MM.1S (cell line): ENCODE measurements around the gene XPC.
"Not testable (repeated sequence)": the region's sequence is repeated elsewhere in the genome, so short reads cannot be mapped to it uniquely, and the experiment has no call there.

Experiments used
- DNase-seq: peaks from one replicate; pipeline ENCODE4 v3.0.0-alpha.2; 2015
- H2AFZ ChIP-seq: fragments of 300-600 bp; sonication (generic); 2 replicates; pipeline ENCODE4 v1.6.0; 2016; ENCODE audit warnings: antibody characterized with exemption, low read length
- H3F3A ChIP-seq: fragments of 300-600 bp; sonication (generic); 2 replicates; pipeline ENCODE4 v1.6.1; 2016; ENCODE audit warnings: mild to moderate bottlenecking, antibody characterized with exemption, low read length, moderate library complexity, mixed read lengths; ENCODE audit not compliant: insufficient read depth
- H3K27ac ChIP-seq: fragments of 300-600 bp; sonication (generic); 2 replicates; pipeline ENCODE4 v1.5.1; 2016; ENCODE audit warnings: mild to moderate bottlenecking, low read length
- H3K27me3 ChIP-seq: fragments of 300-600 bp; sonication (generic); replicated peaks from 2 replicates; pipeline ENCODE4 v1.6.0; 2016; ENCODE audit warnings: low read length; ENCODE audit not compliant: insufficient read depth
- H3K36me3 ChIP-seq: fragments of 300-600 bp; sonication (generic); replicated peaks from 2 replicates; pipeline ENCODE4 v1.6.1; 2016; ENCODE audit warnings: mild to moderate bottlenecking, low read length, mixed read lengths; ENCODE audit not compliant: insufficient read depth
- H3K4me1 ChIP-seq: fragments of 300-600 bp; sonication (generic); 2 replicates; pipeline ENCODE4 v1.6.1; 2016; ENCODE audit warnings: low read length, mixed read lengths
- H3K4me2 ChIP-seq: fragments of 300-600 bp; sonication (generic); 2 replicates; pipeline ENCODE4 v1.6.0; 2016; ENCODE audit warnings: low read depth, low read length
- H3K4me3 ChIP-seq: fragments of 300-600 bp; sonication (generic); 2 replicates; pipeline ENCODE4 v1.5.1; 2016; ENCODE audit warnings: low read length, mixed read lengths
- H3K79me2 ChIP-seq: fragments of 300-600 bp; sonication (generic); 2 replicates; pipeline ENCODE4 v1.6.1; 2016; ENCODE audit warnings: mixed run types, low read length, mixed read lengths
- H3K9ac ChIP-seq: fragments of 300-600 bp; sonication (generic); 2 replicates; pipeline ENCODE4 v1.6.1; 2016; ENCODE audit warnings: low read length, mixed read lengths
- H3K9me2 ChIP-seq: fragments of 300-600 bp; sonication (generic); replicated peaks from 2 replicates; pipeline ENCODE4 v1.6.1; 2016; ENCODE audit warnings: mild to moderate bottlenecking, low read length, mixed read lengths; ENCODE audit not compliant: insufficient read depth
- H3K9me3 ChIP-seq: fragments of 300-600 bp; sonication (generic); replicated peaks from 2 replicates; pipeline ENCODE4 v1.6.1; 2016; ENCODE audit warnings: mild to moderate bottlenecking, low read length, mixed read lengths; ENCODE audit not compliant: insufficient read depth
- H4K20me1 ChIP-seq: fragments of 300-600 bp; sonication (generic); 2 replicates; pipeline ENCODE4 v1.6.1; 2016; ENCODE audit warnings: mild to moderate bottlenecking, low read length, moderate library complexity, mixed read lengths; ENCODE audit not compliant: insufficient read depth
- EZH2 ChIP-seq: fragments of 300-600 bp; sonication (generic); optimal IDR thresholded peaks from 2 replicates; pipeline ENCODE3; 2017; ENCODE audit warnings: low read depth, mild to moderate bottlenecking, antibody characterized with exemption, low read length, mixed read lengths
- EZH2phosphoT487 ChIP-seq: fragments of 300-600 bp; sonication (generic); IDR thresholded peaks from 2 replicates; pipeline ENCODE4 v1.6.1; 2018; ENCODE audit warnings: antibody characterized with exemption, low read length
- TF ChIP-seq, protein P1 (sequence below): fragments of 300-600 bp; sonication (generic); IDR thresholded peaks from 2 replicates; pipeline ENCODE4 v1.5.1; 2016; ENCODE audit warnings: antibody characterized with exemption, low read length, mixed read lengths

XPC gene

DNA sequence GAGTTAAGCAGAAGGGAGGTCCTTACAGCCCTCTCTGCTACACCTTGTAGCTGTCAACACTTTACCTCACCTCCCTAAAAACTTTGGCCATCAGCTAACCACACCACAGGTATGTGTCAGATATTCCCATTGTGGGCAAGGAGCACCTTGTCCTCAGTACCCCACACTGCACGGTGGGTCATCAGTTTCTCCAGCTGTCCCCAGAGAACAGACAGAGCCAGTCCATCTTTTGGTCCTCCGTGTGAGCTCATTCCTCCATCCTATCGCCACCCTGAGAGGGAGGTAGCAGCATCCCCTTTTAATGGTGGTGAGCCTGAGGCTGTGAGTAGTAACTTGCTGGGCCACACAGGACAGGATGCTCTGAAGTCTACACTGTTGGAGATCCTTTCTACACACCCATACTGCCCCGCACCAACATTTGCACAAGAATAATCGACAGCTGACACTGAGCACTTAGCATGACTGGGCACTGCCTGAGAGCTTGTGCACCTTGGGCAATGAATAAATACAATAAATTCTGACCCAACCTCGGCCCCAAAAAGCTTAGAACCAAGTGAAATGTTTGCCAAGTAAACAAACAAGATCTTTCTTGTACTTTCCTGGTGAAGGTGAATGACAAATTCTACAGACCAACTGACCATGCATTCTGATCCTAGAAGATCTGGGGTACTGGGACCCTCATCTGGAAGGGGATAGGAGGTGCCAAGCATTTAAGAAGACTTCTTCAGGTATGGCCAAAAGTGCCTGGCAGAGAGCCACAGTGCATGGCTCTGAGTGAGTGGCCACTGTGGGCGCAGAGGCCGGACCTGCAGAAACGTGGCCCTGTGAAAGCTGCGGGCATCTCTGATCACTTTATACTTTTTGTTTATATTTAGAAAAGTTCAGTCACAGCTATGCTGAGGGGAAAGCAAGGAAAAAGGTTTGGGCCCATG is 60.7 kb downstream of the XPC start:
- Histone ChIP-seq H3K27me3 (no peaks in the 10 kb centered on the region), H3K9ac (no peak overlapping the region), H3K36me3 (peaks cover 27% of the 10 kb centered on the region), H3K4me2 (no peak overlapping the region), H3K9me2 (no peaks in the 10 kb centered on the region), H3F3A (peaks cover 27% of the 10 kb centered on the region), H3K4me3 (no peak overlapping the region), H3K79me2 (peaks cover 58% of the 10 kb centered on the region), H3K4me1 (peaks cover 46% of the 10 kb centered on the region), H2AFZ (no peak overlapping the region), H4K20me1 (no peaks in the 10 kb centered on the region), H3K27ac (no peak overlapping the region), H3K9me3 (no peaks in the 10 kb centered on the region)
- DNase-seq = no peak
- TF ChIP-seq, protein P1, sequence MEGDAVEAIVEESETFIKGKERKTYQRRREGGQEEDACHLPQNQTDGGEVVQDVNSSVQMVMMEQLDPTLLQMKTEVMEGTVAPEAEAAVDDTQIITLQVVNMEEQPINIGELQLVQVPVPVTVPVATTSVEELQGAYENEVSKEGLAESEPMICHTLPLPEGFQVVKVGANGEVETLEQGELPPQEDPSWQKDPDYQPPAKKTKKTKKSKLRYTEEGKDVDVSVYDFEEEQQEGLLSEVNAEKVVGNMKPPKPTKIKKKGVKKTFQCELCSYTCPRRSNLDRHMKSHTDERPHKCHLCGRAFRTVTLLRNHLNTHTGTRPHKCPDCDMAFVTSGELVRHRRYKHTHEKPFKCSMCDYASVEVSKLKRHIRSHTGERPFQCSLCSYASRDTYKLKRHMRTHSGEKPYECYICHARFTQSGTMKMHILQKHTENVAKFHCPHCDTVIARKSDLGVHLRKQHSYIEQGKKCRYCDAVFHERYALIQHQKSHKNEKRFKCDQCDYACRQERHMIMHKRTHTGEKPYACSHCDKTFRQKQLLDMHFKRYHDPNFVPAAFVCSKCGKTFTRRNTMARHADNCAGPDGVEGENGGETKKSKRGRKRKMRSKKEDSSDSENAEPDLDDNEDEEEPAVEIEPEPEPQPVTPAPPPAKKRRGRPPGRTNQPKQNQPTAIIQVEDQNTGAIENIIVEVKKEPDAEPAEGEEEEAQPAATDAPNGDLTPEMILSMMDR = no peak
- TF ChIP-seq EZH2 (no peak), EZH2phosphoT487 (no peak)

DNA sequence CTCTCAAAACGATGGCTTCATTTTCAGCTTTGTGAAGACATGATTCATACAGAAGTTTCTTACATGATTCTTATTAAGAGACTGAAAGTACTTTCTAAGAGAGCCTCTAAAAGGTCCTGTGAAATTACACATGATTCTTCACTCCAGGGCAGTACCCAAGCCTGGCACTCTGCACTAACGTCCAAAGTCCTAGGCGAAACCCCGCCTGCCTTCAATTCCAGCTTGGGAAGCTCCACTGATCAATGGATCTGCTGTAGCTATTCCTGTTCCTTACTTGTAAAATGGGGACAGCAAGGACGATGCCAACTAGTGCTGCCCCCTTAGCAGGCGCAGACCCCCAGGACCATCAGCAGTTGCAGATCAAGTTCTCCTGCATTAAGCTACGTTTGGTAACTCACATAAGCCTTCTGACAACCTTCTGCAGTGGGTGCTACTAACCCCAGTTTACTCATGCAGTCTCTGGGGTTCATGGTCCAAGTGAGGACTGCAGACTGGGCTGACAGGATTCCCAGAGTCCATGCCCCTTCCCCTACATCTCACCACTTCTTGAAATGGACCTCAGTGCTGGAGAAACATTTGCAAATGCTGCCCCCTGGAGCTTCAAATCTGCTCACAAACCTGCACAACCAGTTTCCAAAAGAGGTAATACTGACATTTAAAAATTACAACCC is 64.3 kb downstream of the XPC start:
- DNase-seq = no peak
- peaks cover 30% of the 10 kb centered on the region for H3K36me3 ChIP-seq
- H4K20me1 ChIP-seq = no peaks in the 10 kb centered on the region
- no peak overlapping the region for H3K27ac ChIP-seq
- no peaks in the 10 kb centered on the region for H3F3A ChIP-seq
- H3K4me3 ChIP-seq = no peak overlapping the region
- H2AFZ ChIP-seq = no peak overlapping the region
- H3K4me1 ChIP-seq = peaks cover 10% of the 10 kb centered on the region; the same call in 1 of the 2 replicates
- no peak overlapping the region for H3K9ac ChIP-seq
- H3K27me3 ChIP-seq = no peaks in the 10 kb centered on the region
- no peaks in the 10 kb centered on the region for H3K9me2 ChIP-seq
- peaks cover 41% of the 10 kb centered on the region for H3K79me2 ChIP-seq
- no peak overlapping the region for H3K4me2 ChIP-seq
- TF ChIP-seq EZH2 = no peak
- TF ChIP-seq, protein P1 = peak; percentile 33
- no peak for TF ChIP-seq EZH2phosphoT487
- no peaks in the 10 kb centered on the region for H3K9me3 ChIP-seq

DNA sequence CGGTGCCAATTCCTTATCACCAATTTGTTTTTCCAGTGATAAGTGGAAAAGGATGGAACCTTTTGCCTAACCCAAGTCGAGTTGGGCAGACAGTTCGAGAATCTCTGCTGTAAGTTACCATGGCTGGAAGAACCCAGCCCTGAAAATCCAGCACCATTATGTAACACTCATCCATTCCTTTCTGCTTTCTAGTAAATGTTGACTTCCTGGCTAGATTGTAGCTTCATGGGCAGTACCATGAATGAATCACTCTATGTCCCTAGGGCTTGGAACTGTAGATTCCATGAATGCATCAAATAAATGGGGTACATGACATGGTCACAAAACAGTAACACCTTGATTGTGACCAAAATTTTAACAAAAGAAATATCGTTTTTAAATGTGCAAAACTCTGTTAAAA is 67.7 kb downstream of the XPC start:
- Histone ChIP-seq H3K36me3 (peaks cover 26% of the 10 kb centered on the region), H2AFZ (no peak overlapping the region), H3K27ac (no peak overlapping the region), H3K9me2 (no peaks in the 10 kb centered on the region), H3K9ac (no peak overlapping the region), H3K4me2 (no peak overlapping the region), H4K20me1 (no peaks in the 10 kb centered on the region), H3K4me3 (no peak overlapping the region), H3K27me3 (no peaks in the 10 kb centered on the region), H3K4me1 (0 out of 2 replicates have a peak, but pooled peaks cover 7% of the 10 kb centered on the region), H3F3A (no peaks in the 10 kb centered on the region), H3K79me2 (peaks cover 7% of the 10 kb centered on the region), H3K9me3 (no peaks in the 10 kb centered on the region)
- TF ChIP-seq, protein P1 = no peak
- TF ChIP-seq EZH2 (no peak), EZH2phosphoT487 (no peak)
- no peak for DNase-seq

DNA sequence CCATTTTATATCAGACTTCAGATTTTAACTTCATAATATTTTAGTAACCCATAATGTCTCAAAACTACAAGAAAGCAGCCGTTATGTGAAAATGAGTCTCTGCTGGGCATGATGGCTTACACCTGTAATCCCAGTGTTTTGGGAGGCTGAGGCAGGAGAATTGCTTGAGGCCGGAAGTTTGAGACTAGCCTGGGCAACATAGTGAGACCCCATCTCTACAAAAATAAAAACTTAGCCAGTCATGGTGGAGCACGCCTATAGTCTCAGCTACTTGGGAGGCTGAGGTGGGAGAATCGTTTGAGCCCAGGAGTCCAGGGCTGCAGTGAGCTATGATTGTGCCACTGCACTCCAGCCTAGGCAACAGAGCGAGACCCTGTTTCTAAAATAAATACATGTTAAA is 68.6 kb downstream of the XPC start:
- H3K4me1 ChIP-seq, H3K79me2 ChIP-seq, H3K27me3 ChIP-seq, H2AFZ ChIP-seq, H3K9me2 ChIP-seq, DNase-seq, H3K4me2 ChIP-seq, H3F3A ChIP-seq, H3K27ac ChIP-seq, H3K9ac ChIP-seq, H4K20me1 ChIP-seq, H3K4me3 ChIP-seq, H3K9me3 ChIP-seq: not testable (repeated sequence)
- peaks cover 20% of the 10 kb centered on the region for H3K36me3 ChIP-seq
